ENCODE results near the gene A2M. TPM values are rescaled to one million over a fixed set of nuclear protein-coding genes. Genes with fewer than 3 reads are reported as not detected.

The A2M gene
- total RNA-seq, 1 experiment from 2014 or later: 1.9 TPM

DNA sequence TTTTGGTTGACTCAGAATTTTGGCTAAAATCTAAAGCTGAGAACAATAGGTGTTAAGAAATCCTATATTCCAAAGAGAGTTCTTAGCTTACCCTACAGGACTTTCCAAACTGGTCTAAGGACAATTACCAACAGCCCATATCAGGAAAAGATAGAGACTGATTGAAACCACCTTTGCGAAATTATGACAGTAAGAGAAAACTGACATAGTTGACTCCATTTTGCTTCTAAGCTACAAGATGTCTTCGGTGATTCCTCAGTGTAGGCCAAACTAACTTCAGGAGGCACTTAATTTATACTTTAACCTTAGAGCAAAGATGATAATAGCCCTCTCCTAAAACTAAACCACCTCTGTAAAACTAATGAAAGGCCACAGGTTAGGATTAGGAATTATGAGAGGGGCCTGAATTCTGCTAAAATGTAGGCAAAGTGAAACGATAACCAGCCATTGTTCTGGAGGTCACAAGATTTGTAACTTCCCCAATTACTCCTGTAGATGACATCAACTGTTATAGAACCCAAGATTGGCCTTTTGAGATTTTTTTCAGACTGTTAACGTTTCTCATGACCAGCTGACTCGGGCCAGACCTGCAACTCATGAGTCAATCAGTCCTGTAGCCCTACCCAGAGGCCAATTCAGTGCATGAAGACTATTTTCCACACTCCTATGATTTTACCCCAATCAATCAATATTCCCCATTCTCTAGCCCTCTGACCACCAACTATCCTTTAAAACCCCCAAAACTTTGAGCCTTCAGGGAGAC lies 83.3 kb downstream of the A2M start:
- POLR2A ChIA-PET: interaction anchor here (2.6 kb wide), 1 partner anchor 82 kb away, joined by 6 read pairs; the partner anchor contains the start of gene M6PR

GRCh38 chr12:9030776-9031175 lies 84.9 kb downstream of the A2M start:
- Mint-ChIP-seq H3K4me1 (peaks cover 7% of the 10 kb centered on the region), H3K36me3 (peaks cover 7% of the 10 kb centered on the region), H3K9me3 (peaks cover 17% of the 10 kb centered on the region), H3K27ac (no peak overlapping the region), H3K27me3 (ENCODE audit: low read depth) (no peaks in the 10 kb centered on the region; the same call in 1 of the 2 replicates), H3K4me3 (no peak overlapping the region)
- ATAC-seq: no peak
- DNase-seq (ENCODE audit: low spot score): no peak
- ChIA-PET CTCF (interaction anchor here (0.6 to 2.5 kb wide), 3 partner anchors 19 to 361 kb away, joined by 5 to 11 read pairs (median 10); partner anchors contain the start of gene M6PR), POLR2A (interaction anchor here (2.6 kb wide), 1 partner anchor 81 kb away, joined by 6 read pairs; the partner anchor contains the start of gene M6PR)
- TF ChIP-seq FOXK1 (CRISPR knock-in tag; IDR thresholded peaks at IDR 0.05) (no peak), RELA (CRISPR knock-in tag; IDR thresholded peaks at IDR 0.05; ENCODE audit: borderline replicate concordance) (no peak), HMGA2 (CRISPR knock-in tag; IDR thresholded peaks at IDR 0.05) (no peak), ZNF425 (CRISPR knock-in tag; conservative IDR thresholded peaks at IDR 0.05) (no peak), ELF4 (CRISPR knock-in tag; IDR thresholded peaks at IDR 0.05; ENCODE audit: low read depth) (no peak), ARID4B (CRISPR knock-in tag; IDR thresholded peaks at IDR 0.05; ENCODE audit: borderline replicate concordance) (no peak), ATF1 (CRISPR knock-in tag; IDR thresholded peaks at IDR 0.05) (no peak), GRHL2 (CRISPR knock-in tag; IDR thresholded peaks at IDR 0.05; ENCODE audit: insufficient replicate concordance, severe bottlenecking) (no peak), ZNF138 (CRISPR knock-in tag; conservative IDR thresholded peaks at IDR 0.05) (no peak), RORB (CRISPR knock-in tag; IDR thresholded peaks at IDR 0.05) (no peak)
- TF ChIP-seq, protein P1, sequence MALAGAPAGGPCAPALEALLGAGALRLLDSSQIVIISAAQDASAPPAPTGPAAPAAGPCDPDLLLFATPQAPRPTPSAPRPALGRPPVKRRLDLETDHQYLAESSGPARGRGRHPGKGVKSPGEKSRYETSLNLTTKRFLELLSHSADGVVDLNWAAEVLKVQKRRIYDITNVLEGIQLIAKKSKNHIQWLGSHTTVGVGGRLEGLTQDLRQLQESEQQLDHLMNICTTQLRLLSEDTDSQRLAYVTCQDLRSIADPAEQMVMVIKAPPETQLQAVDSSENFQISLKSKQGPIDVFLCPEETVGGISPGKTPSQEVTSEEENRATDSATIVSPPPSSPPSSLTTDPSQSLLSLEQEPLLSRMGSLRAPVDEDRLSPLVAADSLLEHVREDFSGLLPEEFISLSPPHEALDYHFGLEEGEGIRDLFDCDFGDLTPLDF (CRISPR knock-in tag; IDR thresholded peaks at IDR 0.05): no peak
- TF ChIP-seq, protein P2, sequence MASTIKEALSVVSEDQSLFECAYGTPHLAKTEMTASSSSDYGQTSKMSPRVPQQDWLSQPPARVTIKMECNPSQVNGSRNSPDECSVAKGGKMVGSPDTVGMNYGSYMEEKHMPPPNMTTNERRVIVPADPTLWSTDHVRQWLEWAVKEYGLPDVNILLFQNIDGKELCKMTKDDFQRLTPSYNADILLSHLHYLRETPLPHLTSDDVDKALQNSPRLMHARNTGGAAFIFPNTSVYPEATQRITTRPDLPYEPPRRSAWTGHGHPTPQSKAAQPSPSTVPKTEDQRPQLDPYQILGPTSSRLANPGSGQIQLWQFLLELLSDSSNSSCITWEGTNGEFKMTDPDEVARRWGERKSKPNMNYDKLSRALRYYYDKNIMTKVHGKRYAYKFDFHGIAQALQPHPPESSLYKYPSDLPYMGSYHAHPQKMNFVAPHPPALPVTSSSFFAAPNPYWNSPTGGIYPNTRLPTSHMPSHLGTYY (CRISPR knock-in tag; IDR thresholded peaks at IDR 0.05): no peak

More for the DNA sequence above, 83.3 kb downstream of the A2M start:
- no peak for ATAC-seq
- Mint-ChIP-seq H3K27ac (no peak overlapping the region), H3K9me3 (peaks cover 18% of the 10 kb centered on the region), H3K4me1 (peaks cover 7% of the 10 kb centered on the region), H3K4me3 (no peak overlapping the region), H3K27me3 (ENCODE audit: low read depth) (no peaks in the 10 kb centered on the region; the same call in 1 of the 2 replicates), H3K36me3 (peaks cover 7% of the 10 kb centered on the region)
- TF ChIP-seq CREM (CRISPR knock-in tag; IDR thresholded peaks at IDR 0.05) (no peak), CREB1 (CRISPR knock-in tag; IDR thresholded peaks at IDR 0.05) (no peak)
- no peak for DNase-seq (ENCODE audit: low spot score)
- CTCF ChIA-PET: interaction anchor here (1.7 to 2.5 kb wide), 2 partner anchors 18 to 82 kb away, joined by 9 to 11 read pairs; partner anchors contain the start of gene M6PR

Measured in WTC11 (cell line).